ENCODE measurements around the gene CHST14.

DNA sequence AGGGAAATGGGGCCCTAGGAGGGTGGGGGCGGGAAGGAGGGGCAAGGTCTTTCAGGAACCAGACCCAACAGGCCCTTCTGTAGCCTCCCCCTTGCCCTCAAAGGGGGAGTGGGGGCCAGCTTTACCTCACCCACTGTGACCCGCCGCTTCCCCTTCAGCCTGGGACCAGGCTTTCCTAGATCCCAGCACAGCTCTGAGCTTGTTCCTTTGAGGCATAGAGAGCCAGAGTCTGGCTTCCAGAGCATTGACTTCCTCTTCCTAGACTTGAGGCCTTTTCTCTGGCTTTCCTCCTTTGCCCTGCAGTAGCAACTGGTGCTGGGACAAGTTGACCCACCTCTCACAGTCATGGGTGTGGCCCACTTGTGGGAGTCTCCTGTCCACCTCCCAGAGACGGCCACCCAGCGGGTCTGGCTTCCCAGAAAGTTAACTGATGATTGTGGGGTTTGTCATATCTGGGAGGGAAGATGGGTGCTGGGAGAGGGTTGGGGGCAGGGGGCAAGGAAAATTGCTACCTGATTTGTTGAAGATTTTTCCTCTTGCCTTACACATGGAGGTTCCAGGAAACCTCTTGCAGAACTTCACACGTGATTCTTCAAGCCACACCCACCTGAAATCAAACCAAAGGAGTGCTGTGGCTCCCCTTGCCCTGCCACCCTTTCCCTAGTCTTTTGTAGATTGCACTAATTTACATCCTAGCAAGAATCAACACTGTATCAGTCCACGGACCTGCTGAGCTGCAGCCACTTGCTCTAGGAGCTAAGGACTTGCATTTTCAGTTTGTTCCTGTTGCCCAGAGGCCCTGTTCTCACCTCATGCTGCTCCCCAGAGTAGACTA lies 4.1 kb upstream of the CHST14 start:
- TF ChIP-seq, protein P1, sequence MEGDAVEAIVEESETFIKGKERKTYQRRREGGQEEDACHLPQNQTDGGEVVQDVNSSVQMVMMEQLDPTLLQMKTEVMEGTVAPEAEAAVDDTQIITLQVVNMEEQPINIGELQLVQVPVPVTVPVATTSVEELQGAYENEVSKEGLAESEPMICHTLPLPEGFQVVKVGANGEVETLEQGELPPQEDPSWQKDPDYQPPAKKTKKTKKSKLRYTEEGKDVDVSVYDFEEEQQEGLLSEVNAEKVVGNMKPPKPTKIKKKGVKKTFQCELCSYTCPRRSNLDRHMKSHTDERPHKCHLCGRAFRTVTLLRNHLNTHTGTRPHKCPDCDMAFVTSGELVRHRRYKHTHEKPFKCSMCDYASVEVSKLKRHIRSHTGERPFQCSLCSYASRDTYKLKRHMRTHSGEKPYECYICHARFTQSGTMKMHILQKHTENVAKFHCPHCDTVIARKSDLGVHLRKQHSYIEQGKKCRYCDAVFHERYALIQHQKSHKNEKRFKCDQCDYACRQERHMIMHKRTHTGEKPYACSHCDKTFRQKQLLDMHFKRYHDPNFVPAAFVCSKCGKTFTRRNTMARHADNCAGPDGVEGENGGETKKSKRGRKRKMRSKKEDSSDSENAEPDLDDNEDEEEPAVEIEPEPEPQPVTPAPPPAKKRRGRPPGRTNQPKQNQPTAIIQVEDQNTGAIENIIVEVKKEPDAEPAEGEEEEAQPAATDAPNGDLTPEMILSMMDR (IDR thresholded peaks at IDR 0.05): no peak
- no peak for TF ChIP-seq POLR2A (IDR thresholded peaks at IDR 0.05)

All from heart left ventricle (tissue), 13 donors.